ENCODE results near the gene PCGF2. TPM values are rescaled to one million over a fixed set of nuclear protein-coding genes. Genes with fewer than 3 reads are reported as not detected.

PCGF2 gene
- total and polyA plus RNA-seq, 9 of the 15 experiments (the other 6 are each of a cell fraction or from before 2014, with no cell fraction given) = 1.3 to 33.4 (median 7.0) TPM

DNA sequence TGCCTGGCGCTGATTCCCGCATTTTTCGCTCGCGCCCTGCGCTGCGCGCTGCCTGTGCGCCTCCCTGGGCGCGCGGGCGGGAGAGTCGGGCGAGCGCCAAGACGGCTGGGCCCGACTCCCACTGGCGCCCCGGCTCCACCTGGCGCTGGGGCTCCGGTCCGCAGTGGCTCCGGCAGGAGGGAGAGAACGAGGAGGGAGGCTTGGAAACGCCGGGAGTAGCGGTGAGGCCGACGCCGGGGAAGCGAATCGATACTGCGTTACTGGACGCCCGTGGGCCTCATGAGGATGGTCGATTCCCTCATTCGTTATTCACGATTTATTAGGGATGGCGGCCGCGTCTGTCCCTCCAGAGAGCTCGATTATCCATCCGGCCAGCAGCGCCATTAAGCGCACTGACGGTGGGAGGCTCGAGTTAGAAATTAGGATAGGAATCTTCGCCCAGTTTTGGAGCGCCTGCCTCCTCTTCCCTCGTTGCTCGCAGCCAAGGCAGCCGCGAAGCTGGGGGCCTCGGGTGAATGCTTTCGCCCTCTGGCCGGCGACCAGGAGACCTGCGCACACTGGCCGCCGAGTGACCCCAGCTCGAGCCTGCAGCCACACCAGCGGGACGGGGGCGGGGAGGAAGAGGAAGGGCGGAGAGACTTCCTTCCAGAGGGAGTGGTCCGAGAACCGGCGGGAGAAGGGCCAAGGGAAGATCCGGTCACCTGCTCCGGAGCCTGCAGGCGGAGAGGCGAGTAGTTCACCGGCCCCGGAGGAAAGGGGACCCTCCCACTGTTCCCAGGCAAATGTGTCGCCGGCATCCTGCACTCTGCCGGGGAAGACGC is 1.3 kb upstream of the PCGF2 start (continued):
- TF ChIP-seq POLR2G (IDR thresholded peaks at IDR 0.05; ENCODE audit: low read depth, low read length) (peak; percentile 97), ETV5 (CRISPR knock-in tag; IDR thresholded peaks at IDR 0.05; ENCODE audit: low read depth) (peak; percentile 89), SIN3A (IDR thresholded peaks at IDR 0.05; ENCODE audit: borderline replicate concordance in 2 of 2, control insufficient read depth in 1 of 2, low read depth in 2 of 2, low read length in 2 of 2) (peak in 1 of 2 experiments; percentile 65; a peak in 1 of 4 replicates), BRD4 (IDR thresholded peaks at IDR 0.05) (no peak), HNRNPLL (IDR thresholded peaks at IDR 0.05; ENCODE audit: low read depth, low read length, poor library complexity, severe bottlenecking) (peak; percentile 20), HNRNPUL1 (IDR thresholded peaks at IDR 0.05; ENCODE audit: low read length) (no peak), MYNN (IDR thresholded peaks at IDR 0.05) (no peak), MYNN (CRISPR knock-in tag; IDR thresholded peaks at IDR 0.05) (no peak), TAF7 (tag; IDR thresholded peaks at IDR 0.05) (0 out of 2 replicates have a peak, but pooled peaks have one; percentile 29), SETDB1 (IDR thresholded peaks at IDR 0.05; ENCODE audit: low read length) (no peak), RBBP5 (IDR thresholded peaks at IDR 0.05; ENCODE audit: borderline replicate concordance, insufficient read depth, low read length, poor library complexity, severe bottlenecking) (peak; percentile 3), TBP (optimal IDR thresholded peaks at IDR 0.05; ENCODE audit: low read depth, low read length) (peak; percentile 88), BCOR (IDR thresholded peaks at IDR 0.05) (peak; percentile 34; the same call in 1 of the 2 replicates), ESRRA (IDR thresholded peaks at IDR 0.05; ENCODE audit: borderline replicate concordance, low read depth) (peak; percentile 37; the same call in 1 of the 2 replicates), KDM4B (IDR thresholded peaks at IDR 0.05; ENCODE audit: borderline replicate concordance in 2 of 2, low read depth in 1 of 2) (0 out of 4 replicates have a peak, but pooled peaks of 1 of the 2 experiments have one; percentile 26), PHF8 (IDR thresholded peaks at IDR 0.05; ENCODE audit: borderline replicate concordance, low read length) (peak; percentile 74; the same call in 1 of the 2 replicates), RBM14 (IDR thresholded peaks at IDR 0.05; ENCODE audit: borderline replicate concordance, insufficient read depth, low read depth, low read length) (0 out of 2 replicates have a peak, but pooled peaks have one; percentile 13), BHLHE40 (IDR thresholded peaks at IDR 0.05; ENCODE audit: low read length) (peak; percentile 69), GATAD2B (IDR thresholded peaks at IDR 0.05; ENCODE audit: borderline replicate concordance) (peak; percentile 20; the same call in 1 of the 2 replicates), ZBED1 (IDR thresholded peaks at IDR 0.05) (peak; percentile 27; the same call in 1 of the 2 replicates)
- TF ChIP-seq, protein P1, sequence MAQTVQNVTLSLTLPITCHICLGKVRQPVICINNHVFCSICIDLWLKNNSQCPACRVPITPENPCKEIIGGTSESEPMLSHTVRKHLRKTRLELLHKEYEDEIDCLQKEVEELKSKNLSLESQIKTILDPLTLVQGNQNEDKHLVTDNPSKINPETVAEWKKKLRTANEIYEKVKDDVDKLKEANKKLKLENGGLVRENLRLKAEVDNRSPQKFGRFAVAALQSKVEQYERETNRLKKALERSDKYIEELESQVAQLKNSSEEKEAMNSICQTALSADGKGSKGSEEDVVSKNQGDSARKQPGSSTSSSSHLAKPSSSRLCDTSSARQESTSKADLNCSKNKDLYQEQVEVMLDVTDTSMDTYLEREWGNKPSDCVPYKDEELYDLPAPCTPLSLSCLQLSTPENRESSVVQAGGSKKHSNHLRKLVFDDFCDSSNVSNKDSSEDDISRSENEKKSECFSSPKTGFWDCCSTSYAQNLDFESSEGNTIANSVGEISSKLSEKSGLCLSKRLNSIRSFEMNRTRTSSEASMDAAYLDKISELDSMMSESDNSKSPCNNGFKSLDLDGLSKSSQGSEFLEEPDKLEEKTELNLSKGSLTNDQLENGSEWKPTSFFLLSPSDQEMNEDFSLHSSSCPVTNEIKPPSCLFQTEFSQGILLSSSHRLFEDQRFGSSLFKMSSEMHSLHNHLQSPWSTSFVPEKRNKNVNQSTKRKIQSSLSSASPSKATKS (CRISPR knock-in tag; IDR thresholded peaks at IDR 0.05) = no peak
- TF ChIP-seq, protein P2, sequence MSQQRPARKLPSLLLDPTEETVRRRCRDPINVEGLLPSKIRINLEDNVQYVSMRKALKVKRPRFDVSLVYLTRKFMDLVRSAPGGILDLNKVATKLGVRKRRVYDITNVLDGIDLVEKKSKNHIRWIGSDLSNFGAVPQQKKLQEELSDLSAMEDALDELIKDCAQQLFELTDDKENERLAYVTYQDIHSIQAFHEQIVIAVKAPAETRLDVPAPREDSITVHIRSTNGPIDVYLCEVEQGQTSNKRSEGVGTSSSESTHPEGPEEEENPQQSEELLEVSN (IDR thresholded peaks at IDR 0.05; ENCODE audit: borderline replicate concordance in 1 of 2, extremely low read depth in 1 of 2, insufficient read depth in 1 of 2, insufficient read length in 1 of 2, low read depth in 1 of 2, low read length in 1 of 2, poor library complexity in 1 of 2, severe bottlenecking in 1 of 2) = peak; percentile 89 to 96
- TF ChIP-seq, protein P3, sequence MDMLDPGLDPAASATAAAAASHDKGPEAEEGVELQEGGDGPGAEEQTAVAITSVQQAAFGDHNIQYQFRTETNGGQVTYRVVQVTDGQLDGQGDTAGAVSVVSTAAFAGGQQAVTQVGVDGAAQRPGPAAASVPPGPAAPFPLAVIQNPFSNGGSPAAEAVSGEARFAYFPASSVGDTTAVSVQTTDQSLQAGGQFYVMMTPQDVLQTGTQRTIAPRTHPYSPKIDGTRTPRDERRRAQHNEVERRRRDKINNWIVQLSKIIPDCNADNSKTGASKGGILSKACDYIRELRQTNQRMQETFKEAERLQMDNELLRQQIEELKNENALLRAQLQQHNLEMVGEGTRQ (CRISPR knock-in tag; IDR thresholded peaks at IDR 0.05) = peak; percentile 68

Measured in K562 (cell line).